ENCODE measurements around the gene ZBTB40.

ZBTB40 gene

GRCh38 chr1:22454476-22455056, 2.9 kb downstream of the ZBTB40 start:
- ChIA-PET POLR2A (interaction anchor here (0.6 kb wide), 1 partner anchor 633 kb away, joined by 4 read pairs; no protein-coding TSS in a partner anchor), CTCF (interaction anchor here (0.6 to 1.5 kb wide), 5 partner anchors 25 to 913 kb away, joined by 3 to 6 read pairs (median 5); no protein-coding TSS in a partner anchor)
- Histone ChIP-seq H3K27ac (ENCODE audit: extremely low read depth, low read depth, low read length) (no peak overlapping the region), H3K9me3 (ENCODE audit: control insufficient read depth, insufficient read depth, low read depth, low read length) (no peaks in the 10 kb centered on the region), H3K36me3 (ENCODE audit: control insufficient read depth in 2 of 2, insufficient read depth in 1 of 2, low read length in 2 of 2) (no peaks in the 10 kb centered on the region), H3K4me3 (ENCODE audit: low read depth, low read length) (no peak overlapping the region), H3K4me1 (ENCODE audit: control insufficient read depth, insufficient read depth, low read length) (0 out of 2 replicates have a peak, but pooled peaks cover 3% of the 10 kb centered on the region)
- TF ChIP-seq ZNF221 (tag by site-specific recombination; IDR thresholded peaks at IDR 0.05; ENCODE audit: borderline replicate concordance) (no peak), SCRT2 (tag by site-specific recombination; IDR thresholded peaks at IDR 0.05) (peak; percentile 32; the same call in 1 of the 2 replicates), PRDM6 (tag by site-specific recombination; IDR thresholded peaks at IDR 0.05) (0 out of 2 replicates have a peak, but pooled peaks have one; percentile 15), PRDM10 (tag by site-specific recombination; IDR thresholded peaks at IDR 0.05) (peak; percentile 40; the same call in 1 of the 2 replicates)

GRCh38 chr1:22457345-22457744, 5.7 kb downstream of the ZBTB40 start:
- POLR2A ChIA-PET: no interaction called here
- no peak overlapping the region for H3K27ac ChIP-seq (ENCODE audit: extremely low read depth, low read depth, low read length)
- CTCF ChIA-PET: interaction anchor here (0.5 to 0.6 kb wide), 3 partner anchors 26 to 308 kb away, joined by 3 to 5 read pairs (median 3); no protein-coding TSS in a partner anchor

More at GRCh38 chr1:22457345-22457744, 5.7 kb downstream of the ZBTB40 start:
- no peak for TF ChIP-seq PBX3 (CRISPR knock-in tag; IDR thresholded peaks at IDR 0.05)
- TF ChIP-seq ZNF624 (tag by site-specific recombination; IDR thresholded peaks at IDR 0.05): no peak
- TF ChIP-seq PRDM6 (tag by site-specific recombination; IDR thresholded peaks at IDR 0.05): peak; percentile 47; the same call in 1 of the 2 replicates
- no peak for TF ChIP-seq ZBTB10 (tag by site-specific recombination; IDR thresholded peaks at IDR 0.05)
- TF ChIP-seq ZFHX2 (tag by site-specific recombination; conservative IDR thresholded peaks at IDR 0.05): no peak
- no peaks in the 10 kb centered on the region for H3K36me3 ChIP-seq (ENCODE audit: control insufficient read depth in 2 of 2, insufficient read depth in 1 of 2, low read length in 2 of 2)
- H3K4me1 ChIP-seq (ENCODE audit: control insufficient read depth, insufficient read depth, low read length): 0 out of 2 replicates have a peak, but pooled peaks cover 3% of the 10 kb centered on the region
- no peaks in the 10 kb centered on the region for H3K9me3 ChIP-seq (ENCODE audit: control insufficient read depth, insufficient read depth, low read depth, low read length)
- H3K4me3 ChIP-seq (ENCODE audit: low read depth, low read length): no peak overlapping the region
